Mucosa of descending colon (tissue), 3 donors: Measurements from ENCODE around the gene FAM168A. TPM values are rescaled to one million over a fixed set of nuclear protein-coding genes. Genes with fewer than 3 reads are reported as not detected.
A peak's percentile ranks its signal among the peaks of the same experiment; 100 is the strongest.

Experiments
- ATAC-seq: fragments of 200-7000 bp; cut with Tn5 transposase; one replicate; pipeline ENCODE4 v1.9.1; 2020; ENCODE audit warnings: mild to moderate bottlenecking, moderate library complexity
- DNase-seq, 3 donors: peaks; one replicate each; pipeline ENCODE4 v3.0.0-alpha.2; 2020
- H3K36me3 ChIP-seq: fragments of 200-600 bp; one replicate; pipeline ENCODE4 v1.8.0; 2021; ENCODE audit warnings: low read depth, mild to moderate bottlenecking
- H3K4me1 ChIP-seq: fragments of 200-600 bp; one replicate; pipeline ENCODE4 v1.8.0; 2021; ENCODE audit warnings: low read depth, mild to moderate bottlenecking
- H3K4me3 ChIP-seq: fragments of 200-600 bp; one replicate; pipeline ENCODE4 v1.8.0; 2021; ENCODE audit warnings: mild to moderate bottlenecking
- H3K9me3 ChIP-seq: fragments of 200-600 bp; one replicate; pipeline ENCODE4 v1.8.0; 2021; ENCODE audit warnings: mild to moderate bottlenecking
- intact Hi-C, 2 donors: fragments of 100-400 bp; cut with DNase I in 1 of 2; cut with micrococcal nuclease in 1 of 2; formaldehyde crosslinking; loops; one replicate each; pipeline versions ENCODE4 v1.11.0 to v1.11.1; 2022; cut with DNase I, micrococcal nuclease
- total RNA-seq, 3 donors: library from RNA; stranded (reverse); fragmentation: NEBNext Ultra II Directional in 2 of 3; extraction: Animal tissue kit (Norgen Biotek cat#: 25700) in 2 of 3; gene quantifications; one replicate each; pipeline versions ENCODE4 v1.2.1 to v1.2.4, GENCODE V29; 2021 to 2023
- TF ChIP-seq, protein P1 (sequence below): fragments of 200-600 bp; IDR thresholded peaks from one replicate; pipeline ENCODE4 v1.8.0; 2022; ENCODE audit warnings: antibody characterized with exemption, mild to moderate bottlenecking
- donor health status: DM: no; HTN: no; CAD: no; lungs with moderate emphysema.
- donor health status: DM: no; HTN: no; CAD: no.
- donor health status: DM: no; HTN: yes; CAD: no.

The FAM168A gene
- total RNA-seq, 3 donors from 2014 or later, result 16.6 to 46.4 (median 19.9) TPM

DNA sequence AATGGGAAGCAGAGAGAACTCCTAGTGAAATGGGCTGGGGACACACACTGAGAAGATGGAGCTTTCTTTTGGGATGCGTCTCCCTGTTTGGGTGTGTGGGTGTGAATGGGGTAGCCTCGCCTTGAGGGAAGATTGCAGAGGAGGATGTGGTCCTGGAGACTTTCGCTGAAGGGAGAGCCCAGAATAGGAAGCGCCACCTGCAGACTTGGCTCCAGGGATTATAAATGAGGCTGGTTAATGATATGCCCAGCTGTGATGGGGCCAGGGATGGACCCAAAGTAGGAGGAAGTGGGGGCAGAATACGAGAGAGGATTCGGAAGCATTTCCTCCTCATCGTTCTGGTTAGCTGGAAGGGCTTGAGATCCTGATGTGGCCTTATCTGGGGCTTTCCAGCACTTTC, 208.0 kb downstream of the FAM168A start:
- ATAC-seq (no peak), DNase-seq (peak in 1 of 3 donors; percentile 6)
- TF ChIP-seq, protein P1, sequence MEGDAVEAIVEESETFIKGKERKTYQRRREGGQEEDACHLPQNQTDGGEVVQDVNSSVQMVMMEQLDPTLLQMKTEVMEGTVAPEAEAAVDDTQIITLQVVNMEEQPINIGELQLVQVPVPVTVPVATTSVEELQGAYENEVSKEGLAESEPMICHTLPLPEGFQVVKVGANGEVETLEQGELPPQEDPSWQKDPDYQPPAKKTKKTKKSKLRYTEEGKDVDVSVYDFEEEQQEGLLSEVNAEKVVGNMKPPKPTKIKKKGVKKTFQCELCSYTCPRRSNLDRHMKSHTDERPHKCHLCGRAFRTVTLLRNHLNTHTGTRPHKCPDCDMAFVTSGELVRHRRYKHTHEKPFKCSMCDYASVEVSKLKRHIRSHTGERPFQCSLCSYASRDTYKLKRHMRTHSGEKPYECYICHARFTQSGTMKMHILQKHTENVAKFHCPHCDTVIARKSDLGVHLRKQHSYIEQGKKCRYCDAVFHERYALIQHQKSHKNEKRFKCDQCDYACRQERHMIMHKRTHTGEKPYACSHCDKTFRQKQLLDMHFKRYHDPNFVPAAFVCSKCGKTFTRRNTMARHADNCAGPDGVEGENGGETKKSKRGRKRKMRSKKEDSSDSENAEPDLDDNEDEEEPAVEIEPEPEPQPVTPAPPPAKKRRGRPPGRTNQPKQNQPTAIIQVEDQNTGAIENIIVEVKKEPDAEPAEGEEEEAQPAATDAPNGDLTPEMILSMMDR, result no peak
- intact Hi-C loops, result no loop called here
- Histone ChIP-seq H3K4me3 (no peak overlapping the region), H3K4me1 (no peaks in the 10 kb centered on the region), H3K9me3 (no peaks in the 10 kb centered on the region), H3K36me3 (no peaks in the 10 kb centered on the region)

- Histone ChIP-seq H3K36me3 (no peaks in the 10 kb centered on the region), H3K9me3 (no peaks in the 10 kb centered on the region), H3K4me3 (no peak overlapping the region), H3K4me1 (peaks cover 2% of the 10 kb centered on the region)
- peak in 1 of 3 donors; percentile 54 for DNase-seq
- TF ChIP-seq, protein P1, result no peak
- intact Hi-C loops, result no loop called here
- no peak for ATAC-seq
Measured at GRCh38 chr11:73389134-73389525, 208.8 kb downstream of the FAM168A start.

DNA sequence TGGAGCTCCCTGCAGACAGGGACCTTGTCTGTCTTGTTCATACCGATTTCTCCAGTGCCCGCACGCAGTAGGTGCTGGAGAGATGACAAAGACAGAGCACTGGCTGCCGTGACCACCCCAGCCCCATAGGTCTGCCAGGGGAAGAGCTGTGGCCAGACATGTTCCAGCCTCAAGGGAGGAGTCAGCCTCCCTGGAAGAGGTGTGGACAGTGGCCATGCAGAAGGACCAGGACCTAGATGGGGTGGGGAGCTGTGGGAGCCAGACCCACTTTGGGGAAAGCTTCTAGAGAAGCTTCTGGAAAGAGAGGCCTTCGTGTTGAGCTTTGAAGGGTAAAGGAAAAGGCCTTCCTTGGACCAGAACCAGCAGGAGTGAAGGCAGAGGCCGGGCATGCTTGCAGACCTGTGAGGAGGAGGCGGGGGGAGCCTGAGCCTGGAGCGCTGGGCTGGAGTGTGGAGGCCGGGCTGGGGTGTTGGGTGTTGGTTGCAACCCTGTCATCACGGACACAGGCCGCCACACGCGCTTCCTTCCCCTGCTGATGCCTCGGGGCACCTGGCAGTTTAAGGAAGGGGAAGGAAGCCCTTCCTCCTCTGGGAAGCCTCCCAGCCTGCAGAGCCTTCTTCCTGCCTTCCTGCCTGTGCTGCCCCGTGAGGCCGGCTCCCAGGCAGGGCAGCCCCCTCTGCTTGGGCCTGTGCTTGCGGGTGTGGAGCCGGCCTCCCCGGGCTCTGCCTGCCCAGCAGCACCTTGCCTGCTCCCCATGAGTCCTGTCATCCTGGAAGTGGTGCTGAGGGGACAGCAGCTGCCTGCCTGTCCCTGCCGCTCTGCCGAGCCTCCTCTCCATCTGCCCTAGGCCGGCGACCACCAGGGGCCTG, 209.4 kb downstream of the FAM168A start:
- ATAC-seq, result no peak

GRCh38 chr11:73387594-73388264, 210.2 kb downstream of the FAM168A start:
- ATAC-seq (no peak), DNase-seq (peak in 1 of 3 donors; percentile 43)
- no peaks in the 10 kb centered on the region for H3K36me3 ChIP-seq
- H3K9me3 ChIP-seq, result no peaks in the 10 kb centered on the region
- TF ChIP-seq, protein P1, result no peak
- intact Hi-C loops, result no loop called here
- peaks cover 9% of the 10 kb centered on the region for H3K4me1 ChIP-seq
- H3K4me3 ChIP-seq, result no peak overlapping the region

More for the DNA sequence above, 209.4 kb downstream of the FAM168A start:
- Histone ChIP-seq H3K36me3 (no peaks in the 10 kb centered on the region), H3K4me3 (no peak overlapping the region), H3K4me1 (peaks cover 3% of the 10 kb centered on the region), H3K9me3 (no peaks in the 10 kb centered on the region)
- peak in 2 of 3 donors; percentile 29 to 77 for DNase-seq
- TF ChIP-seq, protein P1, result no peak
- intact Hi-C loops, result no loop called here

GRCh38 chr11:73386546-73386945, 211.4 kb downstream of the FAM168A start:
- peaks cover 11% of the 10 kb centered on the region for H3K4me1 ChIP-seq

More at GRCh38 chr11:73386546-73386945, 211.4 kb downstream of the FAM168A start:
- TF ChIP-seq, protein P1, result no peak
- intact Hi-C loops, result no loop called here
- H3K9me3 ChIP-seq, result no peaks in the 10 kb centered on the region
- ATAC-seq (no peak), DNase-seq (peak in 1 of 3 donors; percentile 45)
- H3K36me3 ChIP-seq, result no peaks in the 10 kb centered on the region
- no peak overlapping the region for H3K4me3 ChIP-seq
